OCI-LY7 (cell line): ENCODE measurements around the gene LRRC4C.

Source experiments
- CTCF ChIP-seq: fragments of 200-600 bp; sonication (generic); conservative IDR thresholded peaks from 2 replicates; pipeline ENCODE4 v1.5.1; 2014; ENCODE audit warnings: mild to moderate bottlenecking, antibody characterized with exemption, low read length, moderate library complexity, mixed read lengths
- EZH2phosphoT487 ChIP-seq: fragments of 200-600 bp; sonication (generic); IDR thresholded peaks from 2 replicates; pipeline ENCODE4 v1.6.1; 2018; ENCODE audit warnings: low read depth, borderline replicate concordance, mild to moderate bottlenecking, mixed run types, antibody characterized with exemption, low read length, moderate library complexity, mixed read lengths

- TF ChIP-seq CTCF (no peak), EZH2phosphoT487 (no peak)
Observed at GRCh38 chr11:40281052-40281580, 1178.3 kb downstream of the LRRC4C start.
